IMR-90 (cell line): ENCODE measurements around the gene SPON1. TPM values are rescaled to one million over a fixed set of nuclear protein-coding genes. Genes with fewer than 3 reads are reported as not detected.

Experiments used
- ATAC-seq: fragments of 200-7000 bp; cut with Tn5 transposase; 2 replicates; pipeline ENCODE4 v1.9.1; 2020; ENCODE audit warnings: low read depth, mild to moderate bottlenecking, moderate library complexity
- BruUV-seq: library from RNA; stranded (reverse); fragments of 400-500 nt; replicated peaks from 2 replicates; lab custom pipeline; 2021; lab: Mats Ljungman, UMichigan
- CTCF ChIA-PET: fragments of 300-600 bp; formaldehyde crosslinking; extraction: SDS; loops from one replicate; lab custom pipeline; 2021; ENCODE audit warnings: antibody characterized with exemption; lab: Yijun Ruan, JAX
- POLR2A ChIA-PET: fragments of 300-600 bp; sonication (Branson Sonifier 250); formaldehyde crosslinking; loops from one replicate; lab custom pipeline; 2022; ENCODE audit warnings: antibody characterized with exemption; ENCODE audit not compliant: unreplicated experiment; lab: Charles Lee
- DNase-seq: peaks from one replicate; pipeline ENCODE4 v3.0.0; 2013
- H2AFZ ChIP-seq: replicated peaks from 2 replicates; pipeline ENCODE3; 2013; ENCODE audit warnings: low read length, mild to moderate bottlenecking; ENCODE audit not compliant: poor library complexity
- H2AK5ac ChIP-seq: 2 replicates; pipeline ENCODE4 v1.6.1; 2013; ENCODE audit warnings: low read depth, low read length, inconsistent platforms
- H2AK9ac ChIP-seq: replicated peaks from 2 replicates; pipeline ENCODE3; 2013; ENCODE audit warnings: mild to moderate bottlenecking, low read depth, low read length, moderate library complexity; ENCODE audit not compliant: poor library complexity
- H2BK120ac ChIP-seq: 2 replicates; pipeline ENCODE4 v1.6.1; 2013; ENCODE audit warnings: low read depth, low read length, inconsistent platforms
- H2BK15ac ChIP-seq: 3 replicates; pipeline ENCODE4 v1.6.1; 2013; ENCODE audit warnings: low read depth, low read length, inconsistent platforms
- H2BK20ac ChIP-seq: 2 replicates; pipeline ENCODE4 v1.6.1; 2013; ENCODE audit warnings: low read depth, mild to moderate bottlenecking, inconsistent platforms, low read length, moderate library complexity
- H2BK5ac ChIP-seq: 2 replicates; pipeline ENCODE4 v1.6.1; 2013; ENCODE audit warnings: mild to moderate bottlenecking, low read depth, low read length, inconsistent platforms; ENCODE audit not compliant: poor library complexity, severe bottlenecking
- H3K14ac ChIP-seq: replicated peaks from 2 replicates; pipeline ENCODE4 v1.6.1; 2013; ENCODE audit warnings: low read depth, low read length, inconsistent platforms
- H3K18ac ChIP-seq: 2 replicates; pipeline ENCODE4 v1.6.1; 2013; ENCODE audit warnings: low read depth, low read length, control low read depth
- H3K23ac ChIP-seq: 2 replicates; pipeline ENCODE4 v1.6.1; 2013; ENCODE audit warnings: low read depth, low read length, inconsistent platforms
- H3K27ac ChIP-seq: 2 replicates; pipeline ENCODE4 v1.5.1; 2013; ENCODE audit warnings: mild to moderate bottlenecking, control low read depth, low read length; ENCODE audit not compliant: insufficient read depth
- H3K27me3 ChIP-seq: 2 replicates; pipeline ENCODE4 v1.6.1; 2013; ENCODE audit warnings: low read length; ENCODE audit not compliant: control insufficient read depth, insufficient read depth
- H3K36me3 ChIP-seq: 2 replicates; pipeline ENCODE4 v1.6.1; 2013; ENCODE audit warnings: low read length, mixed read lengths; ENCODE audit not compliant: control insufficient read depth, insufficient read depth
- H3K4ac ChIP-seq: 2 replicates; pipeline ENCODE4 v1.6.1; 2013; ENCODE audit warnings: low read depth, low read length, inconsistent platforms
- H3K4me1 ChIP-seq: 2 replicates; pipeline ENCODE4 v1.6.1; 2013; ENCODE audit warnings: low read length, mixed read lengths; ENCODE audit not compliant: control insufficient read depth, insufficient read depth
- H3K4me2 ChIP-seq: 2 replicates; pipeline ENCODE4 v1.6.1; 2013; ENCODE audit warnings: low read depth, mild to moderate bottlenecking, control low read depth, low read length, moderate library complexity
- H3K4me3 ChIP-seq: 2 replicates; pipeline ENCODE4 v1.5.1; 2013; ENCODE audit warnings: low read depth, mild to moderate bottlenecking, control low read depth, low read length, moderate library complexity; ENCODE audit not compliant: insufficient read depth
- H3K56ac ChIP-seq: 2 replicates; pipeline ENCODE4 v1.6.1; 2013; ENCODE audit warnings: low read length, inconsistent platforms; ENCODE audit not compliant: insufficient read depth; ENCODE audit errors: extremely low read depth
- H3K79me1 ChIP-seq, 2 experiments: 2 replicates each; pipeline ENCODE4 v1.6.1; 2013; ENCODE audit warnings: low read length in 2 of 2, inconsistent platforms in 1 of 2, low read depth in 1 of 2
- H3K9ac ChIP-seq: 2 replicates; pipeline ENCODE4 v1.6.1; 2013; ENCODE audit warnings: low read depth, low read length, control low read depth
- H3K9me1 ChIP-seq: 2 replicates; pipeline ENCODE4 v1.6.1; 2013; ENCODE audit warnings: low read length, inconsistent platforms; ENCODE audit not compliant: insufficient read depth
- H3K9me3 ChIP-seq: 2 replicates; pipeline ENCODE4 v1.6.1; 2013; ENCODE audit warnings: low read length; ENCODE audit not compliant: control insufficient read depth, insufficient read depth
- H4K20me1 ChIP-seq: 2 replicates; pipeline ENCODE4 v1.6.1; 2013; ENCODE audit warnings: low read length, inconsistent platforms; ENCODE audit not compliant: insufficient read depth
- H4K5ac ChIP-seq: 2 replicates; pipeline ENCODE4 v1.6.1; 2013; ENCODE audit warnings: mild to moderate bottlenecking, low read depth, low read length, control low read depth
- H4K8ac ChIP-seq, 2 experiments: 2 replicates each; pipeline ENCODE4 v1.6.1; 2013; ENCODE audit warnings: low read depth in 2 of 2, low read length in 2 of 2, control low read depth in 1 of 2, inconsistent platforms in 1 of 2
- H4K91ac ChIP-seq: 2 replicates; pipeline ENCODE4 v1.6.1; 2013; ENCODE audit warnings: low read depth, low read length, inconsistent platforms; ENCODE audit not compliant: insufficient read depth
- BHLHE40 ChIP-seq: fragments of 150-350 bp; IDR thresholded peaks from 2 replicates; pipeline ENCODE4 v1.6.1; 2016; ENCODE audit warnings: mild to moderate bottlenecking, low read depth, low read length
- CEBPB ChIP-seq: IDR thresholded peaks from 2 replicates; pipeline ENCODE4 v1.6.1; 2012; ENCODE audit warnings: low read depth, low read length, improper control_type of control experiment
- CHD1 ChIP-seq: IDR thresholded peaks from 2 replicates; pipeline ENCODE4 v1.6.1; 2012; ENCODE audit warnings: low read depth, low read length, improper control_type of control experiment
- ELK1 ChIP-seq: fragments of 150-350 bp; IDR thresholded peaks from 2 replicates; pipeline ENCODE4 v1.6.1; 2016; ENCODE audit warnings: low read depth, mild to moderate bottlenecking, low read length, moderate library complexity, borderline replicate concordance
- FOS ChIP-seq: fragments of 150-350 bp; IDR thresholded peaks from 2 replicates; pipeline ENCODE4 v1.6.1; 2016; ENCODE audit warnings: low read depth, low read length
- MAFK ChIP-seq: IDR thresholded peaks from 2 replicates; pipeline ENCODE4 v1.6.1; 2012; ENCODE audit warnings: low read depth, low read length, improper control_type of control experiment
- MAZ ChIP-seq: IDR thresholded peaks from 2 replicates; pipeline ENCODE4 v1.6.1; 2012; ENCODE audit warnings: low read depth, mild to moderate bottlenecking, low read length, improper control_type of control experiment, moderate library complexity, borderline replicate concordance
- MXI1 ChIP-seq: IDR thresholded peaks from 2 replicates; pipeline ENCODE4 v1.6.1; 2012; ENCODE audit warnings: low read depth, mild to moderate bottlenecking, low read length, moderate library complexity, borderline replicate concordance
- NFE2L2 ChIP-seq: fragments of 150-350 bp; IDR thresholded peaks from 2 replicates; pipeline ENCODE4 v1.6.1; 2016; ENCODE audit warnings: low read depth, mild to moderate bottlenecking, low read length
- POLR2A ChIP-seq: IDR thresholded peaks from 2 replicates; pipeline ENCODE4 v1.6.1; 2012; ENCODE audit warnings: mild to moderate bottlenecking, low read depth, low read length
- RAD21 ChIP-seq: IDR thresholded peaks from 2 replicates; pipeline ENCODE4 v1.6.1; 2012; ENCODE audit warnings: low read length, improper control_type of control experiment
- RCOR1 ChIP-seq: IDR thresholded peaks from 2 replicates; pipeline ENCODE4 v1.6.1; 2012; ENCODE audit warnings: mild to moderate bottlenecking, low read length, improper control_type of control experiment; ENCODE audit not compliant: insufficient replicate concordance
- RFX5 ChIP-seq: IDR thresholded peaks from 2 replicates; pipeline ENCODE4 v1.8.0; 2012; ENCODE audit warnings: low read depth, mild to moderate bottlenecking, low read length, moderate library complexity
- SMC3 ChIP-seq: fragments of 150-350 bp; IDR thresholded peaks from 2 replicates; pipeline ENCODE4 v1.6.1; 2016; ENCODE audit warnings: low read depth, mild to moderate bottlenecking, antibody characterized with exemption, low read length, moderate library complexity
- WGBS, 2 experiments: methylation state at CpG; one replicate each; pipeline versions ENCODE4 v1.1.5 to v1.1.7; 2013; ENCODE audit warnings: missing lambda C conversion rate in 2 of 2; ENCODE audit not compliant: insufficient read length in 1 of 2; ENCODE audit errors: extremely low coverage in 2 of 2; 5-methylcytosine and 5-hydroxymethylcytosine counted together
- dilution Hi-C: fragments of 300-500 bp; cut with HindIII; formaldehyde crosslinking; loops from one replicate; pipeline ENCODE4 v1.14.3; 2018; ENCODE audit warnings: low sequenced_read_pairs; ENCODE audit not compliant: unreplicated experiment
- in situ Hi-C: fragments of 300-500 bp; cut with MboI; formaldehyde crosslinking; loops from 3 replicates; pipeline ENCODE4 v1.14.3; 2019; ENCODE audit warnings: low sequenced_read_pairs, inconsistent platforms, mixed read lengths
- intact Hi-C: fragments of 100-400 bp; cut with micrococcal nuclease; formaldehyde crosslinking; loops from 2 replicates; pipeline ENCODE4 v1.10.0; 2022
- polyA plus RNA-seq, 3 experiments: library from polyadenylated mRNA; depleted of rRNA; stranded (reverse); fragments of >200 nt; gene quantifications; 2 replicates each; pipeline ENCODE4 v1.2.3, GENCODE V29; 2012; ENCODE audit warnings: low replicate concordance in 1 of 3
- total RNA-seq: library from RNA; depleted of rRNA; stranded (reverse); fragments of >200 nt; gene quantifications from 2 replicates; pipeline ENCODE4 v1.2.3, GENCODE V29; 2012
- TF ChIP-seq, protein P1 (sequence below): conservative IDR thresholded peaks from 2 replicates; pipeline ENCODE4 v1.5.1; 2012; ENCODE audit warnings: mild to moderate bottlenecking, low read depth, low read length, improper control_type of control experiment
- TF ChIP-seq, protein P2 (sequence below): fragments of 150-350 bp; IDR thresholded peaks from 2 replicates; pipeline ENCODE4 v1.6.1; 2017; ENCODE audit warnings: mild to moderate bottlenecking, antibody characterized with exemption, low read length, low read depth

The SPON1 gene
- total and polyA plus RNA-seq, 2 of the 4 experiments (the other 2 are of a cell fraction), result 0.62 to 0.72 TPM

GRCh38 chr11:14229472-14229871 lies 266.9 kb downstream of the SPON1 start:
- no peaks in the 10 kb centered on the region for H3K9me1 ChIP-seq
- no peak overlapping the region for H3K18ac ChIP-seq
- no peak overlapping the region for H3K14ac ChIP-seq
- no peak overlapping the region for H3K23ac ChIP-seq
- dilution Hi-C loops (no loop called here), intact Hi-C loops (no loop called here), in situ Hi-C loops (no loop called here)
- no peaks in the 10 kb centered on the region for H3K36me3 ChIP-seq
- H3K4me3 ChIP-seq, result no peak overlapping the region
- H2BK15ac ChIP-seq, result no peak overlapping the region
- no peaks in the 10 kb centered on the region; the same call in 1 of the 2 replicates for H3K9me3 ChIP-seq
- H3K27ac ChIP-seq, result no peak overlapping the region
- no peaks in the 10 kb centered on the region for H3K4me1 ChIP-seq
- H4K20me1 ChIP-seq, result no peaks in the 10 kb centered on the region
- TF ChIP-seq ELK1, result no peak
- no peak for TF ChIP-seq RFX5
- TF ChIP-seq, protein P1, sequence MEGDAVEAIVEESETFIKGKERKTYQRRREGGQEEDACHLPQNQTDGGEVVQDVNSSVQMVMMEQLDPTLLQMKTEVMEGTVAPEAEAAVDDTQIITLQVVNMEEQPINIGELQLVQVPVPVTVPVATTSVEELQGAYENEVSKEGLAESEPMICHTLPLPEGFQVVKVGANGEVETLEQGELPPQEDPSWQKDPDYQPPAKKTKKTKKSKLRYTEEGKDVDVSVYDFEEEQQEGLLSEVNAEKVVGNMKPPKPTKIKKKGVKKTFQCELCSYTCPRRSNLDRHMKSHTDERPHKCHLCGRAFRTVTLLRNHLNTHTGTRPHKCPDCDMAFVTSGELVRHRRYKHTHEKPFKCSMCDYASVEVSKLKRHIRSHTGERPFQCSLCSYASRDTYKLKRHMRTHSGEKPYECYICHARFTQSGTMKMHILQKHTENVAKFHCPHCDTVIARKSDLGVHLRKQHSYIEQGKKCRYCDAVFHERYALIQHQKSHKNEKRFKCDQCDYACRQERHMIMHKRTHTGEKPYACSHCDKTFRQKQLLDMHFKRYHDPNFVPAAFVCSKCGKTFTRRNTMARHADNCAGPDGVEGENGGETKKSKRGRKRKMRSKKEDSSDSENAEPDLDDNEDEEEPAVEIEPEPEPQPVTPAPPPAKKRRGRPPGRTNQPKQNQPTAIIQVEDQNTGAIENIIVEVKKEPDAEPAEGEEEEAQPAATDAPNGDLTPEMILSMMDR, result no peak
- TF ChIP-seq, protein P2, sequence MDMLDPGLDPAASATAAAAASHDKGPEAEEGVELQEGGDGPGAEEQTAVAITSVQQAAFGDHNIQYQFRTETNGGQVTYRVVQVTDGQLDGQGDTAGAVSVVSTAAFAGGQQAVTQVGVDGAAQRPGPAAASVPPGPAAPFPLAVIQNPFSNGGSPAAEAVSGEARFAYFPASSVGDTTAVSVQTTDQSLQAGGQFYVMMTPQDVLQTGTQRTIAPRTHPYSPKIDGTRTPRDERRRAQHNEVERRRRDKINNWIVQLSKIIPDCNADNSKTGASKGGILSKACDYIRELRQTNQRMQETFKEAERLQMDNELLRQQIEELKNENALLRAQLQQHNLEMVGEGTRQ, result no peak
- TF ChIP-seq SMC3, result no peak
- no peak for TF ChIP-seq CEBPB
- TF ChIP-seq MXI1, result no peak
- no peak for TF ChIP-seq RAD21
- TF ChIP-seq POLR2A, result no peak
- TF ChIP-seq MAFK, result no peak
- TF ChIP-seq CHD1, result no peak
- TF ChIP-seq FOS, result no peak
- TF ChIP-seq NFE2L2, result no peak
- TF ChIP-seq BHLHE40, result no peak
- TF ChIP-seq RCOR1, result no peak
- TF ChIP-seq MAZ, result no peak
- ATAC-seq (no peak), DNase-seq (no peak)
- H2BK120ac ChIP-seq, result no peak overlapping the region
- no TSS peak for BruUV-seq
- H2BK20ac ChIP-seq, result no peak overlapping the region
- ChIA-PET CTCF (no interaction called here), POLR2A (no interaction called here)
- H4K8ac ChIP-seq, result no peak overlapping the region
- no peak overlapping the region for H3K4me2 ChIP-seq
- no peak overlapping the region for H2BK5ac ChIP-seq
- no peak overlapping the region for H4K5ac ChIP-seq
- no peak overlapping the region for H3K9ac ChIP-seq
- 67% methylated on average over 2 of the region's 11 CpGs; no CpG with 5 or more reads in 1 of the 2 experiments for WGBS, 2 experiments
- no peak overlapping the region for H3K56ac ChIP-seq
- H2AK5ac ChIP-seq, result no peak overlapping the region
- no peak overlapping the region for H3K4ac ChIP-seq
- H3K79me1 ChIP-seq, result no peaks in the 10 kb centered on the region
- H2AFZ ChIP-seq, result no peak overlapping the region
- H3K27me3 ChIP-seq, result peaks cover 24% of the 10 kb centered on the region
- H4K91ac ChIP-seq, result no peak overlapping the region
- no peak overlapping the region for H2AK9ac ChIP-seq
